CD4-positive, alpha-beta T cell treated with Interleukin-4 for 1 hour (primary cell): ENCODE data around the gene WDFY2.
A peak's percentile ranks its signal among the peaks of the same experiment; 100 is the strongest.
"Not testable (repeated sequence)": the region's sequence is repeated elsewhere in the genome, so short reads cannot be mapped to it uniquely, and the experiment has no call there.

Source experiments
- DNase-seq, 2 donors: peaks; one replicate each; pipeline ENCODE4 v3.0.0-alpha.2; 2020 to 2022

WDFY2 gene

GRCh38 chr13:51635137-51635878, 51.0 kb downstream of the WDFY2 start:
- no peak for DNase-seq

- no peak for DNase-seq
Observed at GRCh38 chr13:51636349-51636890, 52.2 kb downstream of the WDFY2 start.

- DNase-seq, result no peak
Observed at GRCh38 chr13:51637852-51638215, 53.6 kb downstream of the WDFY2 start.

- no peak for DNase-seq
Observed at GRCh38 chr13:51638216-51638871, 54.1 kb downstream of the WDFY2 start.

- no peak for DNase-seq
Observed at GRCh38 chr13:51639171-51639570, 54.9 kb downstream of the WDFY2 start.

GRCh38 chr13:51640696-51641095, 56.4 kb downstream of the WDFY2 start:
- not testable (repeated sequence) for DNase-seq

GRCh38 chr13:51643105-51643881, 59.0 kb downstream of the WDFY2 start:
- no peak for DNase-seq

GRCh38 chr13:51643882-51644281, 59.6 kb downstream of the WDFY2 start:
- DNase-seq, result no peak

GRCh38 chr13:51644654-51645053, 60.4 kb downstream of the WDFY2 start:
- DNase-seq, result peak in 1 of 2 donors; percentile 29

GRCh38 chr13:51645154-51645650, 60.9 kb downstream of the WDFY2 start:
- DNase-seq, result peak; percentile 72 to 83

- peak; percentile 23 to 57 for DNase-seq
Observed at GRCh38 chr13:51645761-51646670, 61.8 kb downstream of the WDFY2 start.

GRCh38 chr13:51647067-51647466, 62.8 kb downstream of the WDFY2 start:
- DNase-seq, result no peak

GRCh38 chr13:51652193-51652592, 67.9 kb downstream of the WDFY2 start:
- DNase-seq, result not testable (repeated sequence)

- no peak for DNase-seq
Observed at GRCh38 chr13:51659276-51660127, 75.2 kb downstream of the WDFY2 start.

- no peak for DNase-seq
Observed at GRCh38 chr13:51660813-51661212, 76.6 kb downstream of the WDFY2 start.

GRCh38 chr13:51663973-51664957, 80.0 kb downstream of the WDFY2 start:
- no peak for DNase-seq

- no peak for DNase-seq
Observed at GRCh38 chr13:51665456-51665855, 81.2 kb downstream of the WDFY2 start.

GRCh38 chr13:51666374-51666773, 82.1 kb downstream of the WDFY2 start:
- DNase-seq, result no peak

GRCh38 chr13:51666839-51667238, 82.6 kb downstream of the WDFY2 start:
- no peak for DNase-seq
